GM19099 (cell line): Measurements from ENCODE around the gene BRD4.

Experiments
- POLR2A ChIP-seq: IDR thresholded peaks from 3 replicates; pipeline ENCODE4 v1.6.1; 2011; ENCODE audit warnings: low read depth; ENCODE audit not compliant: insufficient read length; ENCODE audit errors: extremely low read depth

The BRD4 gene

GRCh38 chr19:15332311-15332996 is at the start of gene BRD4:
Gene BRD4 (minus strand): TSS chr19:15332539. CDS start chr19:15273099, 59,440 bp downstream.
- peak; percentile 64 for TF ChIP-seq POLR2A

- TF ChIP-seq POLR2A: no peak
Measured at GRCh38 chr19:15381864-15382263, 49.5 kb upstream of the BRD4 start.

- TF ChIP-seq POLR2A: no peak
Measured at GRCh38 chr19:15381429-15381828, 49.1 kb upstream of the BRD4 start.

- peak; percentile 50 for TF ChIP-seq POLR2A
Measured at GRCh38 chr19:15379999-15380647, 47.8 kb upstream of the BRD4 start.

- peak; percentile 68 for TF ChIP-seq POLR2A
Measured at GRCh38 chr19:15379083-15379998, 47.0 kb upstream of the BRD4 start, which contains the start of gene AKAP8. Gene AKAP8 (minus strand): TSS chr19:15379787. CDS start chr19:15379731, 56 bp downstream.

- peak; percentile 44 for TF ChIP-seq POLR2A
Measured at GRCh38 chr19:15378534-15379082, 46.3 kb upstream of the BRD4 start.

- no peak for TF ChIP-seq POLR2A
Measured at GRCh38 chr19:15374796-15375440, 42.6 kb upstream of the BRD4 start.

GRCh38 chr19:15374105-15374651 is 41.8 kb upstream of the BRD4 start:
- no peak for TF ChIP-seq POLR2A

- no peak for TF ChIP-seq POLR2A
Measured at GRCh38 chr19:15373644-15374043, 41.3 kb upstream of the BRD4 start.

- TF ChIP-seq POLR2A: no peak
Measured at GRCh38 chr19:15372891-15373301, 40.6 kb upstream of the BRD4 start.

- no peak for TF ChIP-seq POLR2A
Measured at GRCh38 chr19:15372470-15372869, 40.1 kb upstream of the BRD4 start.

- no peak for TF ChIP-seq POLR2A
Measured at GRCh38 chr19:15371786-15372380, 39.5 kb upstream of the BRD4 start.

- no peak for TF ChIP-seq POLR2A
Measured at GRCh38 chr19:15371119-15371518, 38.8 kb upstream of the BRD4 start.

GRCh38 chr19:15369594-15369891 is 37.2 kb upstream of the BRD4 start:
- no peak for TF ChIP-seq POLR2A
